ES-I3 (cell line): ENCODE results near the gene SYT3.
"Not testable (repeated sequence)": the region's sequence is repeated elsewhere in the genome, so short reads cannot be mapped to it uniquely, and the experiment has no call there.

Experiments used
- H3K36me3 ChIP-seq: 2 replicates; pipeline ENCODE4 v1.6.1; 2013; ENCODE audit warnings: mild to moderate bottlenecking, low read length, control low read depth, moderate library complexity; ENCODE audit not compliant: insufficient read depth
- H3K4me1 ChIP-seq: 2 replicates; pipeline ENCODE4 v1.6.1; 2013; ENCODE audit warnings: mild to moderate bottlenecking, control low read depth, low read length; ENCODE audit not compliant: insufficient read depth
- H3K9ac ChIP-seq: 2 replicates; pipeline ENCODE4 v1.6.1; 2013; ENCODE audit warnings: low read depth, mild to moderate bottlenecking, low read length, moderate library complexity
- H3K9me3 ChIP-seq: 2 replicates; pipeline ENCODE4 v1.6.1; 2013; ENCODE audit warnings: mild to moderate bottlenecking, low read length, moderate library complexity; ENCODE audit not compliant: control insufficient read depth, insufficient read depth

The SYT3 gene

GRCh38 chr19:50633973-50634372 lies 5.7 kb downstream of the SYT3 start:
- Histone ChIP-seq H3K36me3 (no peaks in the 10 kb centered on the region), H3K9me3 (peaks cover 8% of the 10 kb centered on the region), H3K9ac (no peak overlapping the region), H3K4me1 (no peaks in the 10 kb centered on the region)

- H3K9me3 ChIP-seq, result peaks cover 8% of the 10 kb centered on the region
- H3K4me1 ChIP-seq, result no peaks in the 10 kb centered on the region
- no peaks in the 10 kb centered on the region for H3K36me3 ChIP-seq
- H3K9ac ChIP-seq, result no peak overlapping the region
These were observed 6.3 kb downstream of the SYT3 start for GRCh38 chr19:50633359-50633758.

- Histone ChIP-seq H3K36me3 (no peaks in the 10 kb centered on the region), H3K4me1 (no peaks in the 10 kb centered on the region), H3K9me3 (peaks cover 8% of the 10 kb centered on the region), H3K9ac (no peak overlapping the region)
These were observed 7.4 kb downstream of the SYT3 start for GRCh38 chr19:50632151-50632835.

GRCh38 chr19:50629801-50630200 lies 9.9 kb downstream of the SYT3 start:
- H3K36me3 ChIP-seq, result no peaks in the 10 kb centered on the region
- H3K9ac ChIP-seq, result no peak overlapping the region
- no peaks in the 10 kb centered on the region for H3K4me1 ChIP-seq
- peaks cover 8% of the 10 kb centered on the region for H3K9me3 ChIP-seq

GRCh38 chr19:50629194-50629593 lies 10.5 kb downstream of the SYT3 start:
- Histone ChIP-seq H3K9me3 (peaks cover 8% of the 10 kb centered on the region), H3K36me3 (no peaks in the 10 kb centered on the region), H3K4me1 (no peaks in the 10 kb centered on the region), H3K9ac (no peak overlapping the region)

GRCh38 chr19:50628551-50628950 lies 11.1 kb downstream of the SYT3 start:
- Histone ChIP-seq H3K9me3 (peaks cover 5% of the 10 kb centered on the region), H3K36me3 (no peaks in the 10 kb centered on the region), H3K4me1 (no peaks in the 10 kb centered on the region), H3K9ac (no peak overlapping the region)

- no peaks in the 10 kb centered on the region for H3K4me1 ChIP-seq
- peaks cover 1% of the 10 kb centered on the region; the same call in 1 of the 2 replicates for H3K9me3 ChIP-seq
- no peaks in the 10 kb centered on the region for H3K36me3 ChIP-seq
- no peak overlapping the region for H3K9ac ChIP-seq
These were observed 11.5 kb downstream of the SYT3 start for GRCh38 chr19:50628146-50628545.

DNA sequence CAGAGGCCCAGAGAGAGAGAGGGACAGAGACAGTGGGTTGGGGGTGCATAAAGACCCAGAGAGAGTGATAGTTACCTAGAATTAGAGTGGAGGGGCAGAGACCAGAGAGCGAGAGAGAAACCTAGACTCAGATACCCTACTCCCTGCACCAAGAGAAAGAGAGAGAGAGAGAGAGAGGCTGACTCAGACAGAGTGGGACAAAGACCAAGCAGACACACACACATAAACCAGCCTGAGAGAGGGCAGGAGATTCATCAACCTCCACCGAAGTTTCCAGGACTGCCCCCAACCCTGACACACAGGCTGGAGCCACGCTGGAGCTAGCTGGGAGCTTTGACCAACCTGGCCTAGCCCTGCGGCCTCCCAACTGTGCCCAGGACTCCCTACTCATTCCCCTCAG lies 12.9 kb downstream of the SYT3 start:
- H3K9ac ChIP-seq, result no peak overlapping the region
- no peaks in the 10 kb centered on the region for H3K9me3 ChIP-seq

DNA sequence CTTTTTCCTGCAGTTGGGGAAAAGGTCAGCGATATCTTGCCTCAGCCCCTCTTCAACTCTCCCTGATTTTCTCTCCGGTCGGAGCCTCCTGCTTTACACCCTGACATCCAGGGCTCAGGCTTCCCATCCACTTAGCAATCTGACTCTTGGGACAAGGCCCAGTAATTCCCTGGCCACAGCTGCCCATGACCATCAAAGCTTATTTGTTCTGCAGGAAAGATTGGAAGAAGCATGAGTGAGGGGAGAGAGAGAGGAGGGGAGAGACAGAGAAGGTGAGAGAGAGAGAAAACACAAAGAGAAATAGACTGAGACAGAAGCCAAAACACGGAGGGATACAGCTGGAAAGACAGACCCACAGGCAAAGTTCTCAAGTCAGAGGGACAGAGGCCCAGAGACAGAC lies 13.7 kb downstream of the SYT3 start:
- no peak overlapping the region for H3K9ac ChIP-seq
- no peaks in the 10 kb centered on the region for H3K4me1 ChIP-seq
- H3K36me3 ChIP-seq, result no peaks in the 10 kb centered on the region

More for the DNA sequence above, 12.9 kb downstream of the SYT3 start:
- no peaks in the 10 kb centered on the region for H3K36me3 ChIP-seq
- H3K4me1 ChIP-seq, result no peaks in the 10 kb centered on the region

GRCh38 chr19:50624949-50625600 lies 14.6 kb downstream of the SYT3 start:
- H3K9ac ChIP-seq, result no peak overlapping the region
- no peaks in the 10 kb centered on the region for H3K36me3 ChIP-seq
- no peaks in the 10 kb centered on the region for H3K9me3 ChIP-seq
- no peaks in the 10 kb centered on the region for H3K4me1 ChIP-seq

More for the DNA sequence above, 13.7 kb downstream of the SYT3 start:
- H3K9me3 ChIP-seq, result no peaks in the 10 kb centered on the region

DNA sequence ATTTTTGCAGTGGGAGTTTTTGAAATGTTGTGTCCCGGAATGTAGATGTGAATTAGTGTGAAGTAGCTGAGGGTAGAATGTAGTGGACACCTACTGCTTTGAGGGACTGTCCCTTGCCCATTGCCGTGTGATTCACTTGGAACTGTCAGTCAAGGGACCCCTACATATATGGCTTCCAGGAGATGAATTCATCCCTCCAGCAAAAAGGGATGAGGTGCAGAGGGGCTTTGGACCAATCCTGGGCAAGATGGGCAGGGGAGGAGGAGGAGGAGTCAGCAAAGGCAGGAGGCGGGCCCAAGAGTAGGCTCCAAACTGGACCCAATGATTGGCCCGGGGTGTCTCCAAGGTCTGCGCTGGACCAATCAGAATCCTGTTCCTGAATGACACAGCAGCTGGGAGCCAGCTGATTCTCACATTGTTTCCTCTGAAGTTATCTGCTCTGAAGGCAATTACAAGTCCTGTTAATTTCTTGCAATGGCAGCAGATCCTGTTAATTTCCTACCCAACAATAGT lies 19.2 kb downstream of the SYT3 start:
- not testable (repeated sequence) for H3K4me1 ChIP-seq, H3K9me3 ChIP-seq, H3K9ac ChIP-seq, H3K36me3 ChIP-seq

- H3K4me1 ChIP-seq, H3K9me3 ChIP-seq, H3K9ac ChIP-seq, H3K36me3 ChIP-seq: not testable (repeated sequence)
These were observed 20.5 kb downstream of the SYT3 start for GRCh38 chr19:50619184-50619583.

DNA sequence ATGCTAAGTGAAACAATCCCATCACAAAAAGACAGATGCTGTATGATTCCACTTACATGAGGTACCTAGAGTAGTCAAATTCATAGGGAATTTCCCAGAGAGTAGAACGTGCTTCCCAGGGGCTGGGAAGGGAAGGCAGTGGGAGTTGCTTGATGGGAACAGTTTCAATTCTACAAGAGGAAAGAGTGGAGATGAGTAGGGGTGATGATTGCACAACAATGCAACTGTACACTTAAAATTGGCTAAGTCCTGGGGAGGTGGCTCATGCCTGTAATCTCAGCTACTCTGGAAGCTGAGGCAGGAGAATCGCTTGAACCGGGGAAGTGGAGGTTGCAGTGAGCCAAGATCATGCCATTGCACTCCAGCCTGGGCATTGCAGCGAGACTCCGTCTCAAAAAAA lies 21.3 kb downstream of the SYT3 start:
- H3K36me3 ChIP-seq, H3K4me1 ChIP-seq: not testable (repeated sequence)

DNA sequence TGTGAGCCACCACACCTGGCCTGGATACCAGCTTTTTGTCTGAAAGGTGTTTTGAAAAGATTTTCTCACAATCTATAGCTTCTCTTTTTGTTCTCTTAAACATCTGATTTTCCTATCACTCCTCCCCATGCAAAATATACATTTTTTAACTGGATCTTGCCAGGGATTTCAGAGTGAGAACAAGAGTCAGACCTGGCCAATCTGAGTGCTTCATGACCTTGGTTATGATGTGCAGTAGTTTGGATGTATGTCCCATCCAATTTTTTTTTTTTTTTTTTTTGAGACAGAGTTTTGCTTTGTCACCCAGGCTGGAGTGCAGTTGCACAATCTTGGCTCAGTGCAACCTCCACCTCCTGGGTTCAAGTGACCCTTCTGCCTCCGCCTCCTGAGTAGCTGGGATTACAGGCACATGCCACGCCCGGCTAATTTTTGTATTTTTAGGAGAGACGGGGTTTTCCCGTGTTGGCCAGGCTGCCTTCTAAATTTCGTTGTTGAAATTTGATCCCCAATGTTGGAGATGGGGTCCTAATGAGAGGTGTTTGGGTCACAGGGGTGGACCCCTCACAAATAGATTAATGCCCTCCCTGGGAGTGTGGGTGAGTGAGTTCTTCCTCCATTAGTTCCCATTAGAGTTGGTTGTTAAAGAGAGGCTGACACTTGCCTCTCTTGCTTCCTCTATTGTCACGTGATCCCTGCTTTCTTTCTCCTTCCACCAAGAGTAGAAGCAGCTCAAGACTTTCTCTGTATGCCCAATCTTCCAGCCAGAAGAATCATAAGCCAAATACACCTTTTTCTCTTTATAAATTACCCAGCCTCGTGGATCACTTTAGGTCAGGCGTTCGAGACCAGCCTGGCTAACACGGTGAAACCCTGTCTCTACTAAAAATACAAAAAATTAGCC lies 26.9 kb downstream of the SYT3 start:
- not testable (repeated sequence) for H3K4me1 ChIP-seq, H3K9ac ChIP-seq, H3K36me3 ChIP-seq, H3K9me3 ChIP-seq

More for the DNA sequence above, 21.3 kb downstream of the SYT3 start:
- not testable (repeated sequence) for H3K9ac ChIP-seq, H3K9me3 ChIP-seq
